Measurements from ENCODE around the gene IL1RL1. TPM values are rescaled to one million over a fixed set of nuclear protein-coding genes. Genes with fewer than 3 reads are reported as not detected.

Gene IL1RL1
- polyA plus RNA-seq, 3 donors from 2014 or later: 0.48 to 1.8 TPM; not detected in 1

DNA sequence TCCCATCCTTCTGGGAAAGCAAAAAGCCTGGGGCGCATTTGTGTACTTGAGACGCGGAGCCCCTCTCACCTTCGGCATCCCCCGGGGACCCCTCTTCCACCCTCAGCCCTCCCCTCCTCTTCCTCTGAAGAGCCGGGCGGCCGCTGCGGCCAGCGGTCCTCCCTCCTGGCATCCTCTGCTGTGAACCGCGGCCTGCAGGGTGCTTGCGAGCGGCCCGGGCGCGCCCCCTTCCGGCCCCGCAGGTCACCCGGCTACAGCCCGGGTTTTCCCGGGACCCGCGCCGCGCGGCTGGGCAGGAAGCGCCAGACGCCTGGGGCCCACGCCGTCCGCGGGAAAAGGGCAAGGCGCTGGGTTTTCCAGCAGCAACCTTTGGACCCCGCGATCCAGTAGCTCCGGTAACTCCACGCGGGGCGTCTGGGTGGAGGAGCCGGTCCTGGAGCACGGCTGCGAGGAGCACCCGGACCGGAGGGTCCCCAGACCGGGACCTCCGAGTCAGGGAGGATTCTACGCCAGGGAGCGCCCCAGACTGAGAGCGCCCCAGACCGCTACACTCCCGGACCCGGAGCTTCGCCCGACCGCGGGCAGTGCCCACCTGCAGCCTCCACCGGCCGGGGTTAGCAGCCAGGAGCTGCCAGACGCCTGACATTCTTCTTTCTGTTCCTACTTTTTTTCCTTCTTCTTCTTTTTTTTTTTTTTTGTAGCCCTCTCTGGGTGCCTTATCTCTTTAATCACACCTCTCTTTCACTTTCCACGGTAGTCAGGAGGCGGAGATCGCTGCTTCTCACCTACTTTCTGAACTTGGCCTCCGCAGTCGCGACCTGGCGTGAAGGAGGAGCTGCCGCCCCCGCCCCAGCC is 44.4 kb downstream of the IL1RL1 start, which contains the start of gene IL18R1:
Gene IL18R1 (plus strand): TSS at position 271 of the 855 bp plus-strand sequence. CDS start 6,865 bp downstream, outside the sequence.
- Mint-ChIP-seq H3K4me1 (peaks cover 46 to 53% of the 10 kb centered on the region in 2 donors), H3K27me3 (ENCODE audit: low read depth in 3 of 3) (peaks cover 4 to 7% (median 4%) of the 10 kb centered on the region in 3 donors), H3K27ac (peak within 1 kb of the TSS; percentile 96 to 99 (median 97)), H3K9me3 (no peaks in the 10 kb centered on the region), H3K36me3 (no peaks in the 10 kb centered on the region), H3K4me3 (peak within 1 kb of the TSS; percentile 98 to 100 (median 98))
- peak; percentile 75 to 80 (median 78) for DNase-seq

GRCh38 chr2:102356381-102356712 is 45.0 kb downstream of the IL1RL1 start:
- Mint-ChIP-seq H3K36me3 (peaks cover 0 to 5% (median 0%) of the 10 kb centered on the region in 3 donors), H3K9me3 (no peaks in the 10 kb centered on the region), H3K27ac (peak overlapping the region; percentile 96 to 99 (median 97)), H3K27me3 (ENCODE audit: low read depth in 3 of 3) (peaks cover 4 to 7% (median 4%) of the 10 kb centered on the region in 3 donors), H3K4me3 (peak overlapping the region; percentile 98 to 100 (median 98)), H3K4me1 (peaks cover 51 to 59% of the 10 kb centered on the region in 2 donors)
- no peak for DNase-seq

DNA sequence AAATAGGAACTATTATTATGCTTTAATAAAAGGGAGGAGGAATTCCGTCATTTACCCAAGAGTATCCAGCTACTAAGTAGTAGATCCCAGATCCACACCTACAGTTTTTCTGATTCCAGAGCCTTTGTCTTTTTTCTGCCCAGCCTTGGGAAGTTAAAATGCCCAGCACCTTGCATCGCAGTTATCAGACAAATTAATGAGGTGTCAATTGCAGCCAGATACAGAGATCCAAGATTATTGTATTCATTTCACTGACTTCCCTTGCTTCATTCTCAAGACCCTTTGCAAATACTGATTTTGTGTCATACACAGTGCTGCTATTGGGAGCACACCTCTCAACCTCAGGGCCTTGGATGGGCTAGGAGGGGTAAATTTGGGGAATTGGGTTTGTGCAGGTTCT is 45.4 kb downstream of the IL1RL1 start:
- DNase-seq: no peak
- peaks cover 4 to 7% (median 4%) of the 10 kb centered on the region in 3 donors for H3K27me3 Mint-ChIP-seq (ENCODE audit: low read depth in 3 of 3)
- H3K4me1 Mint-ChIP-seq: peaks cover 55 to 63% of the 10 kb centered on the region in 2 donors
- peak overlapping the region; percentile 96 to 99 (median 97) for H3K27ac Mint-ChIP-seq
- H3K36me3 Mint-ChIP-seq: peaks cover 2 to 9% (median 2%) of the 10 kb centered on the region in 3 donors
- H3K4me3 Mint-ChIP-seq: peak overlapping the region; percentile 98 to 100 (median 98)
- H3K9me3 Mint-ChIP-seq: no peaks in the 10 kb centered on the region

- no peak for DNase-seq
- Mint-ChIP-seq H3K27me3 (ENCODE audit: low read depth in 3 of 3) (peaks cover 4 to 7% (median 4%) of the 10 kb centered on the region in 3 donors), H3K27ac (peak overlapping the region; percentile 96 to 99 (median 97)), H3K4me1 (peaks cover 58 to 72% of the 10 kb centered on the region in 2 donors), H3K36me3 (peaks cover 9 to 17% (median 9%) of the 10 kb centered on the region in 3 donors), H3K4me3 (peak overlapping the region; percentile 98 to 100 (median 98)), H3K9me3 (no peaks in the 10 kb centered on the region)
Measured at GRCh38 chr2:102357937-102358336, 46.6 kb downstream of the IL1RL1 start.

DNA sequence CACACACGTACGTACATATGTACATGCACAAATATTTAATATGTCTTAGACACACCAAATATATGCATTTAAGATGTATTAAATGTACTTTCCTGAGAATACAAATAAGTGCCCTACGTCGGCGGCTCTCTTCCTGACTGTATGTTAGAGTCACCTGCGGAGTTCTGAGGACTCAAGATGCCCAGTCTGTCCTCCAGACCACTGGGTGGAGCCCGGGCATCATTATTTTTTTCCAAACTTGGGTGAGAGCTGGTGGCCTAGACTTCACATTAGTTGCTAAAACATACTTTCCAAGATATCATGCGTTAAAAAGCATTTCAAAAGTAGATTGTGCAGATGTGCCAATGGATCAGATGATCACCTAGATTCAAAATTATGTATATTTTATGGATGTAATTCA is 47.1 kb downstream of the IL1RL1 start:
- H3K27me3 Mint-ChIP-seq (ENCODE audit: low read depth in 3 of 3): peaks cover 4 to 7% (median 4%) of the 10 kb centered on the region in 3 donors
- no peaks in the 10 kb centered on the region for H3K9me3 Mint-ChIP-seq
- peak; percentile 31 to 43 (median 42) for DNase-seq
- H3K36me3 Mint-ChIP-seq: peaks cover 14 to 23% (median 15%) of the 10 kb centered on the region in 3 donors
- peak overlapping the region; percentile 70 to 97 (median 96) for H3K27ac Mint-ChIP-seq
- H3K4me1 Mint-ChIP-seq: peaks cover 64 to 78% of the 10 kb centered on the region in 2 donors
- peak overlapping the region; percentile 65 to 100 (median 98) for H3K4me3 Mint-ChIP-seq

DNA sequence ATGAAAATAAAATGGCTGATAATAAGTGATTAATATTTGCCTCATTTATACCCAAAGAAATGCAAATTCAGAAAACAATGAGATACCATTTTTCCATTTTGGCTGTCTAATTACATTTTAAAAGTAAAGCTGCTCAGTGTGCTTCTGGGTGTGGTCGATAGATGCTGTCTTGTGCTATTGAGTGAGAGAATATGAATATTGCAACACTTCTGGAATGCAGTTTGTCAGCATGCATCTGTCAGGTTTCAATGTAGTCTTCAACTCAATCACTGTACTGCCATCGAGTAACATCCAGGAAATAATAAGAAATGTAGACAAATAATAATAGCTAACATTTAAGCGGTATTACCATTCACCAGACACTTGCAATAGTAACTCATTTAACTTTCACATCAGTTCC is 48.2 kb downstream of the IL1RL1 start:
- H3K4me3 Mint-ChIP-seq: peak overlapping the region; percentile 26 to 100 (median 98)

DNA sequence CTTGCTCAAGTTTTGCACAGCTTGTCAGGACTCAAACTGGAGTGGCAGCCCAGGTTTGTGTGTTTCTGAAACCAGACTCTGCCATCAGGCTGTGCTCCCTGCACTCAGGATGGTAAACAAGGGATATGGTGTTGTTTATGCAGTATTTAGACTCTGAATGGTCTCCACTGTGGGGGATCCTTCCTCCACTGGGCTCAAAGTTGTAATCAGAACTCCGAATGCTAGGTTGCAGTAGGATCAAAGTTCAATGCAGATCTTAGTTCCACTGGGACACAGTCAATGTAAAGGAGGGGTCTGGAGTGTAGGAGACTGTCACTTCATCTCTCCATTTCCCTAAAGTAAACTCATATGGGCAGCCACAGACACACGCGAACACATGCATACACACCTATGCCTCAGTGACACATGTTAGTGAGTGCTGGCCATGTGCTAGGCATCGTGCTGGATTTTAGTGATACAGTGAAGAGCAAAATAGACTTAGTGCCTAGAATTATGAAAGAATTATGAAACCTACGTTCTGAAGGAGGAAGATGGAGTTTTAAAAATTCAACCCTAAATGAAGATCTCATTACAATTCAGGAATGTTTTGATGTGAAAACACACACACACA is 50.4 kb downstream of the IL1RL1 start:
- Mint-ChIP-seq H3K36me3 (peaks cover 33 to 54% (median 40%) of the 10 kb centered on the region in 3 donors), H3K27me3 (ENCODE audit: low read depth in 3 of 3) (peaks cover 0 to 8% (median 3%) of the 10 kb centered on the region in 3 donors), H3K27ac (peak overlapping the region in 5 of 6 donors; percentile 47 to 83 (median 68)), H3K4me3 (peak overlapping the region in 1 of 5 donors; percentile 33), H3K9me3 (peaks cover 0 to 9% (median 7%) of the 10 kb centered on the region in 6 donors), H3K4me1 (peaks cover 82 to 91% of the 10 kb centered on the region in 2 donors)
- no peak for DNase-seq

More for the DNA sequence above, 48.2 kb downstream of the IL1RL1 start:
- H3K4me1 Mint-ChIP-seq: peaks cover 71 to 88% of the 10 kb centered on the region in 2 donors
- peak overlapping the region in 5 of 6 donors; percentile 16 to 97 (median 96) for H3K27ac Mint-ChIP-seq
- peaks cover 4 to 8% (median 4%) of the 10 kb centered on the region in 3 donors for H3K27me3 Mint-ChIP-seq (ENCODE audit: low read depth in 3 of 3)
- H3K9me3 Mint-ChIP-seq: no peaks in the 10 kb centered on the region
- peaks cover 17 to 32% (median 22%) of the 10 kb centered on the region in 3 donors for H3K36me3 Mint-ChIP-seq
- no peak for DNase-seq

DNA sequence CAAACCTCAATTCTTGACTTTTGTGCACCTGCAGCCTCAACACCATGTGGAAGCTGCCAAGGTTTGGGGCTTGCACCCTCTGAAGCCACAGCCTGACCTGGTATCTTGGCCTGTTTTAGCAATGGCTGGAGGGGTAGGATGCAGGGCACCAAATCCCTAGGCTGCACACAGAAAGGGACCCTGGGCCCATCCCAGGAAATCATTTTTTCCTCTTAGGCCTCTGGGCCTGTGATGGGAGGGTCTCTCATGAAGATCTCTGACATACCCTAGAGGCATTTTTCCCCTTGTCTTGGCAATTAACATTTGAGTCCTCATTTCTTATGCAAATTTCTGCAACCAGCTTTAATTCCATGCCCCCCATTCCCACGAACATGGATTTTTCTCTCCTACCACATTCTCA is 54.4 kb downstream of the IL1RL1 start:
- Mint-ChIP-seq H3K27ac (peak overlapping the region; percentile 89 to 97 (median 94)), H3K4me1 (peaks cover 88 to 97% of the 10 kb centered on the region in 2 donors), H3K27me3 (ENCODE audit: low read depth in 3 of 3) (peaks cover 0 to 10% (median 9%) of the 10 kb centered on the region in 3 donors), H3K36me3 (peaks cover 35 to 58% (median 45%) of the 10 kb centered on the region in 3 donors), H3K4me3 (peak overlapping the region; percentile 83 to 93 (median 87)), H3K9me3 (peaks cover 0 to 11% (median 7%) of the 10 kb centered on the region in 6 donors)
- no peak for DNase-seq

DNA sequence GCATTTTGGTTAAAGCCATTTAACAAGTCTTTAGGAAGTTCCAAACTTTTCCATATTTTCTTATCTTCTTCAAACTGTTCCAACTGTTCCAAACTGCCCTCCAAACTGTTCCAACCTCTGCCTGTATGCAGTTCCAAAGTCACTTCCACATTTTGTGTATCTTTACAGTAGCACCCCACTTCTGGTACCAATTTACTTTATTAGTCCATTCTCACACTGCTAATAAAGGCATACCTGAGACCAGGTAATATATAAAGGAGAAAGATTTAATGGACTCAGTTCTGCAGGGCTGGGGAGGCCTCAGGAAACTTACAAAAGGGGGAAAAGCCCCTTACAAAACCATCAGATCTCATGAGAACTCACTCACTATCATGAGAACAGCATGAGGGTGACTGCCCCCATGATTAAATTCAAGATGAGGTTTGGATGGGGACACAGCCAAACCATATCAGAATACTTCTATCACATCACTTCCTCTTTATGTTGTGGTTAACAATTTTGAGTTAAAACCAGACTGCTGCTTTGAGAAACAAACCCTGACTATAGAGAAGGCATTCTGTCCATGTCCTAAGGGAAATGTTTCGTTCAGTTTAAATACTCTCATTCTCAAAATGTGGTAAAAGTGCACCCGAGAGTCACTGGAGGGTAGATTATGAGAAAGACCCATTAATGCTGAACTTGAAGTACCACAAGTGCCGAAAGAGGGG is 55.2 kb downstream of the IL1RL1 start:
- Mint-ChIP-seq H3K9me3 (peaks cover 0 to 11% (median 7%) of the 10 kb centered on the region in 6 donors), H3K27me3 (ENCODE audit: low read depth in 3 of 3) (peaks cover 0 to 10% (median 9%) of the 10 kb centered on the region in 3 donors), H3K36me3 (peaks cover 35 to 56% (median 50%) of the 10 kb centered on the region in 3 donors), H3K4me1 (peaks cover 88 to 97% of the 10 kb centered on the region in 2 donors), H3K27ac (peak overlapping the region; percentile 89 to 97 (median 94)), H3K4me3 (peak overlapping the region; percentile 83 to 93 (median 87))
- DNase-seq: peak; percentile 61 to 68 (median 63)

DNA sequence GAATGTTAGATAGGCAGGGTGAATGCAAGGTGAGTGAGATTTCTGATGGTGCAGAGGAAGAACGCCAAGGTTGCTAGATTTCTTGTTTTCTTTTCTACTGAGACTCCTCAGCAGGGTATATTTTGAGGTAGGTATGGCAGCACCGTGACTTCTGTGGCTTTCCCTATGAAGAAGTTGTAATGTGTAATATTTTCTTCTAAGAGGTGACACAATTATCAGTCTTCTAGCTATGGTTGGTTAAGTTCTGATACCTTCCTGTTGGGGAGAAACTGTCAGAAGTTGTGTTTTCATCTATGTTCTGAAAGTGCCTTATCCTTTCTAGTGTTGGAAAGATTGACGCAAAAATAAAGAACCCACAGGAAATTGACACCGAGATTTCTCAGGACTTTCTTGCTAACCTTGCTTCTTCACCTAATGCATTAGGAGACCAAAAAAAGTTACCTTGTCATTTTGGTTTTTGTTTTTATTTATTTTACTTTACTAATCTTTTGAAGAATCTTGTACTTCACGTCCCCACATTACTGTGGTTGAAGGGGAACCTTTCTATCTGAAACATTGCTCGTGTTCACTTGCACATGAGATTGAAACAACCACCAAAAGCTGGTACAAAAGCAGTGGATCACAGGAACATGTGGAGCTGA is 56.1 kb downstream of the IL1RL1 start:
- peak overlapping the region; percentile 83 to 93 (median 87) for H3K4me3 Mint-ChIP-seq
- peaks cover 87 to 100% of the 10 kb centered on the region in 2 donors for H3K4me1 Mint-ChIP-seq
- H3K27ac Mint-ChIP-seq: peak overlapping the region; percentile 89 to 97 (median 94)
- peaks cover 0 to 11% (median 7%) of the 10 kb centered on the region in 6 donors for H3K9me3 Mint-ChIP-seq
- peak; percentile 76 to 81 (median 80) for DNase-seq
- H3K36me3 Mint-ChIP-seq: peaks cover 30 to 53% (median 47%) of the 10 kb centered on the region in 3 donors
- H3K27me3 Mint-ChIP-seq (ENCODE audit: low read depth in 3 of 3): peaks cover 0 to 10% (median 9%) of the 10 kb centered on the region in 3 donors

GRCh38 chr2:102368461-102369109 is 57.2 kb downstream of the IL1RL1 start:
- DNase-seq: peak; percentile 53 to 70 (median 59)
- H3K4me1 Mint-ChIP-seq: peaks cover 79 to 93% of the 10 kb centered on the region in 2 donors
- H3K4me3 Mint-ChIP-seq: peak overlapping the region; percentile 83 to 93 (median 87)
- peaks cover 20 to 52% (median 41%) of the 10 kb centered on the region in 3 donors for H3K36me3 Mint-ChIP-seq
- H3K9me3 Mint-ChIP-seq: peaks cover 0 to 11% (median 7%) of the 10 kb centered on the region in 6 donors
- peak overlapping the region; percentile 89 to 97 (median 94) for H3K27ac Mint-ChIP-seq
- peaks cover 0 to 10% (median 9%) of the 10 kb centered on the region in 3 donors for H3K27me3 Mint-ChIP-seq (ENCODE audit: low read depth in 3 of 3)

DNA sequence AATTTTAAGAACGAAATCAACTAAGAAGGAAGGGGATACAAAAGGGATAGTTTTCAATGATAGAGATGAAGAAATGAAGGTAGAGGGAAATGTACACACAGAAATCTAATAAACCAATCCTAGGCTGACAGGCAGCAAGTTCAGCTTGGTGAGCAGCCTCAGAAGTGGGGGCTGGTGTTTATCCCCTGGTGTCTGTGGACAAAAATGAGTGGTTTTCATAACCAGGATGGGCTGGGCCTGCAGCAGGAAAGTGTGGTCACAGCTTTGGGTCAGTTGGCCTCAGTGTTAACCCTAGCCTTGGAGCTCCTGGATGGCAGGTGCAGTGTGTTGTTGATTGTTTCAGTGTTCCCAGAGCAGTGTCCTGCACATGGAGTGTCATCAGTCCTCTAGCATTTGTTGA is 58.5 kb downstream of the IL1RL1 start:
- Mint-ChIP-seq H3K9me3 (peaks cover 0 to 11% (median 7%) of the 10 kb centered on the region in 6 donors), H3K4me1 (peaks cover 69 to 80% of the 10 kb centered on the region in 2 donors), H3K4me3 (peak overlapping the region; percentile 67 to 93 (median 74)), H3K27me3 (ENCODE audit: low read depth in 3 of 3) (peaks cover 0 to 10% (median 4%) of the 10 kb centered on the region in 3 donors), H3K36me3 (peaks cover 21 to 48% (median 38%) of the 10 kb centered on the region in 3 donors), H3K27ac (peak overlapping the region; percentile 89 to 97 (median 94))
- peak; percentile 36 to 58 (median 39) for DNase-seq

All from immature natural killer cell (primary cell).